NCI-H2107 treated with DMSO at 0.1 percent for 48 hours (cell line): Measurements from ENCODE around the gene UQCRH.
"Not testable (repeated sequence)": the region's sequence is repeated elsewhere in the genome, so short reads cannot be mapped to it uniquely, and the experiment has no call there.

Source experiments
- DNase-seq: peaks from one replicate; lab custom pipeline; 2025; ENCODE audit not compliant: unreplicated experiment; lab: John Stamatoyannopoulos, UW

Gene UQCRH

DNA sequence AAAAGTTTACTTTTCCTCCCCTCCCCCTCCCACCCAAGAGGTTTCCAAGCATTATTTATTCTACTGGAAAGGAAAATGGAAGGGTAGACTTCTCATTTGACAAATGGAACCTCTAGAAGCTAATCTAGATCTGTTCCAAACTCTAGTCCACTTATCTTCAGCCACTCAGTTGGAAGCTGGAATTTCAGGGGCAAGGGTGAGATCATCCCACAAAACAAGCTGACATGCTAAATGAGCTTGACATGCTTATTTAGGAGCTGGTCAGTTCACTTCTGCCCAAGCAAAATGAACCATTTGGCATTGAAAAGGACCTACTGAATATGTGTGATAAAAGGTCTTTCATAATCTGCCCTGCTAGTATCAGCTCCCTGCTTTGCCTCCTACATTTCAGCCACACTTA, 5.1 kb upstream of the UQCRH start:
- no peak for DNase-seq

DNA sequence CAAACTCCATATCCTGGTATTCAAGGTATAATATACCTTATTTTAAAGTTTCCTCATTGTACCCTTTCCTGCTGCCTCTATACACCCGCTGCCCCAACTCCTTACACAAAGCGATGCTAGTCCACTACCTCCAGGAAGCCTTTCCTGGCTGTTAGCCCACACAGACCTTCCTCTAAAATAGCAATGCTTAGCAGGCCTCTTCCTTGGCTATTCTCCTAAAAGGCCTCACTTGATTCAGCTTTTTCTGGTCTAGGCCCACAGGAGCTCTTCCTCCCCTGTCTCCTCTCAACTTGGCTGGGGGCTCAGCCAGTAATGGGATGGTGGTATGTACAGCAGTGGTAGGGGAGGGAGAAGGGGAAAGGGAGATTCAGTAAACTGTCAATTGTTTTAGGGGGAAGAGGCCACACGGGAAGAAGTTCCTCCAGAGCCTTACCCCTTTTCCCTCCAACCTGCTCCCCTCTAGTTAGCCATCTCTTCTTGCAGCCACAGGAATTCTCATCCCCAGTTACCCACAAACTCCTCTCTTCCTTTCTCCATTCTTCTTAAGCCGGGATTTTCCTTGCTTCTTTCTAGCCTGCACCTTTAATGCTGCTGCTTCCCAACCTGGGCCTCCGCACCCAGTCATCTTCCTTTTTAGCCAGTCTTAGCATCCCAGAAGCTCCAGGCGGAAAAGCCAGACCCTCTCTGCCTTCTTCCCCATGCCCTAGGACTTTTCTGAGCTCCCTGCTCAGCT, 2.7 kb upstream of the UQCRH start:
- DNase-seq, result no peak

DNA sequence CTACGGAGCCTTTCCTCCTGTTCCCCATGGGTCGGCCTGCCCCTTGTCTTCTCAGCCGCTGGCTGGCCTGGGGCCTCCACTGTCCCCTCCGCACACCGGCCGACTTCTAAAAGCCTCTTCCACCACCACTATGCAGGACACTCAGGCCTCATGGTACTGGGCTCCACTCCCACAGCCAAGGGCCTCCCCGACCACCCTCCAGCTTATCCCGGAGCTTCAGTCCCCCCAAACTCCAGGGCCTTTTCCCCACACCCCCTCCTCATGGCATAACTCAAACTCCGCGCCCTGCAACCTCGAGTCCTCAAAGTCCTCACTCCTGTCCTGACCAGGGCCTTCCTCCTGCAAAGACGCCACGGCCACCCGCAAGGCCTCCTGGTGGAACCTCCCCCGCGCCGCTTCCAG, 2.1 kb upstream of the UQCRH start:
- DNase-seq, result no peak

DNA sequence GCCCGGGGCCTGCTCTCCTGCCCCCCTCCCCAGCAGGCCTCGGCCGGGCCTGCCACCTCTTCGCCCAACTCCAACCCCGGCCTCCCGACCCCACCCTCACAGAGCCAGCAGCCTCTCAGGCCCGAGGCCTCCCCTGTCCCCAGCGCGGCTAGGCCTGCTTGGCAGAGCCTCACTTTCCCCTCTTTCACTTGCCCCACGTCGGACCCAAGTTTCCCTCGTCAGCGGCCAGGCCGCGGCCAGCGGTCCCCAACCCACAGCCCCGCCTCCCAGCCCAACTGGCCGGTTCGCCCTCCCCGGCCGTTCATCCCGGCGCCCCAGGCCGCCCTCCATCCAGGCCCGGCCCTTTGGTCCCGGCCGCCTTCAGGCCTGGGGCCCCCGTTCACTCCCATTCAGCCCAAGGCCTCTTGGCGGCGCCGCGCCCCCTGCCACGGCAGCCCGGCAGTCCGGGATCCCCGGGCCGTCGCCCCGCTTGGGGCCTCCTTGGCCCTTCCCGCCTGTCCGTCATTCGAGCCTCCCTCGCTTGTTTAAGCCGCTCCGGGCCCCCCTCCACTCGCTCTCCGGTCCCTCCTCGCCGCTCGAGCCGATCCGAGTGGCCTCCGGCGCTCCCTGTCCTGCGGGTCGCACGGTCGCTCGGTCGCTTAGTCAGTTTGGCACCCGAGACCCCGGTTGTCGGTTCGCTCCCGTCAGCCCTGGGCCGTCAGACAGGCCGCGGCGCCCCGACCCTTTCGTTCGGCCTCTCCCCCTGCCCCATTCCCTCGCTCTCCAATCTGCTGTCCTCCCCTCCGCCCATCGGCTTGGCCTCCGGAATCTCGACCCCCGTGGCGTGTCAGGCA, 1.5 kb upstream of the UQCRH start:
- no peak for DNase-seq

DNA sequence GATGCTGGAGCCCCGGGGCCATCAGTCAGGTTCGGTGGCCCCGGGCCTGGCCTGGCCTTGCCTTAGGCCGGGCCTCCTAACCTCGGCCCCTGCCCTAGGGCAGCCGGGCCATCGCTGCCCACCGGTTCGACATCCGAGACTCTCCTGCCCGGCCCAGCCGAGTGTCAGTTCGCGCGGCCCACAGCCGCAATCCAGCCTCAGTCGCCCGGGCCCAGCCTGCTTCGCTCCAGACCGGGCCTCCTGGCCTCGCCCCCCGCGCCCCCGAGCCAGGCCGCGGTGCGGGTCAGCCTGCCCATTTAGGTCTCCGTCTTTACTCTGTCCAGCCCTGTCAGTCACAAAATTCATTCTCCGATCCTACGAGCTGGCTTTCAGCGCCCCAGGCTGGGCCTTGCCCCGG, 859 bp upstream of the UQCRH start:
- no peak for DNase-seq

DNA sequence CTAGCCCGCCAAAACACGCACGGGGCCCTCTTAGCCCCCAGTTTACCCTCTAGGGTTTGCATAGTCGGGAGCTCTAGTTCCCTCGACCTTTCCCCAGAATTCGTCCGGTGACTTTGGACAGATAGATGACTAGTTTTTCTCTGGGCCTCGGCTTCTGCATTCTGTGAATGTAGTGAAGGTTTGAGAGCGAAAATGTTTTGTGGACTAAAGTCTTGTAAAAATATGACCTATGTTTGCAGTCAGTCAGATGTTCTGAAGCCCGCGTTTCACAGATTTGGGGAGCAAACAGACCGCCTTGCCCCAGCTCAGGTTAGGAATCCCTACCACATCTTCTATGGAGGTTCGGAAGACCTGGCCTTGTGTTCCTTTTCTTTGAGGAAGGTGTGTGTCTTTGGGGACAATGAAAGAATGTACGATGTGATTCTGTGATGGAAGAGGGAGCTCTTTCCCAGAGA, 401 bp downstream of the UQCRH start:
- no peak for DNase-seq

DNA sequence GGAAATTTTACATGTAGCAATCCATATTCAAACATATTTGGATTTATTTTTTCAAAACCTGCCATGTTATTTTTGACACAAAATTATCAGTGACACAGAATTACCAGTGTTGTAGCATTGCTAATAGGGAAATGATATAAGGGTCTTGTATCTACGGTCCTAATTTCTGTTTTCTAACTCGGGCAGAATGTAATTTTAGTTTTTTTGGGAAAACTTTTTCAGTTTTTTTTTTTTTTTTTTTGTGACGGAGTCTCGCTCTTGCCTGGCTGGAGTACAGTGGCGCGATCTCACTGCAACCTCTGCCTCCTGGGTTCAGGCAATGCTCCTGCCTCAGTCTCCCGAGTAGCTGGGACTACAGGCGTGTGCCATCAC, 2.6 kb downstream of the UQCRH start:
- no peak for DNase-seq

DNA sequence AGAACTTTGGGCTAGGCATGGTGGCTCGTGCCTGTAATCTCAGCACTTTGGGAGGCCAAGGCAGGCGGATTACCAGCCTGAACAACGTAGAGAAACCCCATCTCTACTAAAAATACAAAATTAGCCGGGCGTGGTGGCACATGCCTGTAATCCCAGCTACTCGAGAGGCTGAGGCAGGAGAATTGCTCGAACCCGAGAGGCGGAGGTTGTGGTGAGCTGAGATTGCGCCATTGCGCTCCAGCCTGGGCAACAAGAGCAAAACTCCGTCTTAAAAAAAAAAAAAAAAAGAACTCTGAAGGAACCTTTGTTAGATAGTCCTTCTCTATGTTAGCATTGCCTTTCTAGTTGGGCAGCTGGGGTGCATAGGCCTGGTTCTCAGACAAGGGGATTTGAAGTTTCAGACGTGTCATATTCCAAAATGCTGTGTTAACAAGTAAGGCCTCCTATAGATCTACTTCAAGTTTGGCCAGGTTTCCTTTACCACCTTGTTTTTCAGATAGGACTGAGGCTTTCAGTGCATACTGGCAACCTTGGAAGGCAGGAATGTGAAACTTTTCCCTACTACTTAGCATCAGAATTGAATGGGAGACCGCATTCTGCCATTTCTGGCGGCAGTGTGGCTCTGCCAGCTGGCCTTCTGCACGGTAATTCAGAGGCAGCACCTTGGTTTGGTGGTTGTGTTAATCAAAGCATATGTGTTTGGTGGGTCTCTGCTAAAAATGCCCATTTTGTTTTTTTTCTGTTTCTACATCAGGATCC, 6.1 kb downstream of the UQCRH start:
- no peak for DNase-seq

DNA sequence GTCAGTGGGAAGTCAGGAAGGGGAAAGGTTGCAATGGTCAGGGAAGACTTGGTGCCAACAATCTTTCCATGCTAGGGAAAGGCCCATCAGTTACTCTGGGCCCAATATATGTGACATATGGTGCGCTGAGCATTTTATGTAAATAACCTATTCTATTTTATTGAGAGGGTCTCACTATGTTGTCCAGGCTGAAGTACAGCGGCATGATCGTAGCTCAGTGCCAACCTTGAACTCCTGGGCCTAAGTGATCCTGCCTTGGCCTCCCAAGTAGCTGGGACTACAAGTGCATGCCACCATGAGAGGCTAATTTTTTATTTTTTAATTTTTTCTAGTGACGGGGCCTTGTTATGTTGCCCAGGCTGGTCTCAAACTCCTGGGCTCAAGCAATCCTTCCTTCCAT, 6.8 kb downstream of the UQCRH start:
- DNase-seq, result no peak

DNA sequence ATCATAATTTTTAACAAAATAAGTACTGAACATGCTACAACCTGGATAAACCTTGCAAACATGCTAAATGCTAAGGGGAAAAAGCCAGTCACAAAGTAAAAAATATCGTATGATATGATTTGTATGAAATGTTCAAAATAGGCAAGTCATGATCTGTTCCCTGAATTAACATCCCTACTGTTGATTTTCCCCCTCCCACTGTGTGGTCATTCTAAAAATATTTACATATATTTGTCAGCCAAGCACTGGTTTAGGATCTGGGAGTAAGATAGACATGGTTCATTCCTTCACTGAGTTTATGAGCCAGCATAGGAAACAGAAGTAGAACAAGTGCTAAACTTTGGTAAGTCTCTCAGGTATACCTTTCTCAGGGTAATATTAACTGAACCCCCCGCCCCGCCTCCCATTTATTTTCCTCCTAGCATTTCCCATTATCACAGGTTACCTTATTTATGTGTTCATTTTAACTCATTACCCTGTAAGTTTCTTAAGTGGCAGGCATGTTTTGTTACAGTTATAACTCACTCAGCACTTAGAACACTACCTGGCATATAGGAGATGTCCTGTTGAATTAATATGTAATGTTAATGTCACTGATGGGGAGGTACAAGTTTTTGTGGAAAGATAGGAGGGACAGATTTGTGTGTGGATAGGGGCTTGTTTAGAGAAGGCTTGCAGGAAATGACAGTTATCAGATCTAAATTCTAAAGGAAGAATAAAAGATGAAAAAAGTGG, 12.3 kb downstream of the UQCRH start:
- no peak for DNase-seq

DNA sequence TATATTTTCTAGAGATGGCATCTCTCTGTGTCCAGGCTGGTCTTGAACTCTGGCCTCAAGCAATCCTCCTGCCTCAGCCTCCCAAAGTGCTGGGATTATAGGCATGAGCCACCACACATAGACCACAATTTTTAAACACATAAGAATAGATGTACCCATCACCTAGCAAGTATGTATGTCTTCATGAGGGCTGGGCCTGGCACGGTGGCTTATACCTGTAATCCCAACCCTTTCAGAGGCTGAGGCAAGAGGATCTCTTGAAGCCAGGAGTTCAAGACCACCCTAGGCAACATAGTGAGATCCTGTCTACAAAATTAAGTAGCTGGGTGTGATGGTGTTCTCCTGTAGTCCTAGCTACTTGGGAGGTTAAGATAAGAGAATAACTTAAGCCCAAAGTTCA, 13.8 kb downstream of the UQCRH start:
- DNase-seq, result no peak

DNA sequence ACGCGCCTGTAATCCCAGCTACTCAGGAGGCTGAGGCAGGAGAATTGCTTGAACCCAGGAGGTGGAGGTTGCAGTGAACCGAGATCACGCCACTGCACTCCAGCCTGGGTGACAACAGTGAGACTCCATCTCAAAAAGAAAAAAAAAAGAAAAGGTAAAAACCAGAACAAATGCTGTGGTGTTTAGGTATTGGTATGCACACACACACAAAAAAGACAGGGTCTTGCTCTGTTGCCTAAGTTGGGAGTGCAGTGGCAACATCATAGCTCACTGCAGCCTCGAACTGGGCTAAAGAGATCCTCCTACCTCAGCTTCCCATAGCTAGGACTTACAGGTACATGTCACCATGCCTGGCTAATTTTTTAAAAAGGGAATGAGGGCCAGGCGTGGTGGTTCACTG, 15.8 kb downstream of the UQCRH start:
- DNase-seq, result not testable (repeated sequence)

DNA sequence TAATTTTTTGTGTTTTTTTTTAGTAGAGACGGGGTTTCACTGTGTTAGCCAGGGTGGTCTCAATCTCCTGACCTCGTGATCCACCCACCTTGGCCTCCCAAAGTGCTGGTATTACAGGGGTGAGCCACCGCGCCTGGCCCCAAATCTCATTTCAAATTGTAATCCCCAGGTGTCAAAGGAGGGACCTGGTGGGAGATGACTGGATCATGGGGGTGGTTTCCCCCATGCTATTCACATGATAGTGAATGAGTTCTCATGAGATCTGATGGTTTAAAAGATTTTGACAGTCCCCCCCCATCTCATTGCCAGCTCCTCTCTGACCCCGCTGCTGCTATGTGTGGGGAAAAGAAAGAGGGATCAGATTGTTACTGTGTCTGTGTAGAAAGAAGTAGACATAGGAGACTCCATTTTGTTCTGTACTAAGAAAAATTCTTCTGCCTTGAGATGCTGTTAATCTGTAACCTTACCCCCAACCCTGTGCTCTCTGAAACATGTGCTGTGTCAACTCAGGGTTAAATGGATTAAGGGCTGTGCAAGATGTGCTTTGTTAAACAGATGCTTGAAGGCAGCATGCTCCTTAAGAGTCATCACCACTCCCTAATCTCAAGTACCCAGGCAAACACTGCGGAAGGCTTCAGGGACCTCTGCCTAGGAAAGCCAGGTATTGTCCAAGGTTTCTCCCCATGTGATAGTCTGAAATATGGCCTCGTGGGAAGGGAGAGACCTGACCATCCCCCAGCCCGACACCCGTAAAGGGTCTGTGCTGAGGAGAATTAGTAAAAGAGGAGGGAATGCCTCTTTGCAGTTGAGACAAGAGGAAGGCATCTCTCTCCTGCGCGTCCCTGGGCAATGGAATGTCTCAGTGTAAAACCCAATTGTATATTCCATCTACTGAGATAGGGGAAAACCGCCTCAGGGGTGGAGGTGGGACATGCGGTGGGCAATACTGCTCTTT, 16.7 kb downstream of the UQCRH start:
- not testable (repeated sequence) for DNase-seq

DNA sequence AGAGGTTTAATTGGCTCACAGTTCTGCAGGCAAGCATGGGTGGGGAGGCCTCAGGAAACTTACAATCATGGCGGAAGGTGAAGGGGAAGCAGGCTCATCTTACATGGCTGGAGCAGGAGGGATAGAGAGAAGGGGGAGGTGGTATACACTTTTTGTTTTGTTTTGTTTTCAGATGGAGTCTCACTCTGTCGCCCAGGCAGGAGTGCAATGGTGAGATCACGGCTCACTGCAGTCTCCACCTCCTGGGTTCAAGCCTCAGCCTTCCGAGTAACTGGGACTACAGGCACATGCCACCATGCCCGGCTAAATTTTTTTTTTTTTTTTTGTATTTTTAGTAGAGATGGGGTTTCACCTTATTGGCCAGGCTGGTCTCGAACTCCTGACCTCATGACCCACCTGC, 18.7 kb downstream of the UQCRH start:
- not testable (repeated sequence) for DNase-seq

DNA sequence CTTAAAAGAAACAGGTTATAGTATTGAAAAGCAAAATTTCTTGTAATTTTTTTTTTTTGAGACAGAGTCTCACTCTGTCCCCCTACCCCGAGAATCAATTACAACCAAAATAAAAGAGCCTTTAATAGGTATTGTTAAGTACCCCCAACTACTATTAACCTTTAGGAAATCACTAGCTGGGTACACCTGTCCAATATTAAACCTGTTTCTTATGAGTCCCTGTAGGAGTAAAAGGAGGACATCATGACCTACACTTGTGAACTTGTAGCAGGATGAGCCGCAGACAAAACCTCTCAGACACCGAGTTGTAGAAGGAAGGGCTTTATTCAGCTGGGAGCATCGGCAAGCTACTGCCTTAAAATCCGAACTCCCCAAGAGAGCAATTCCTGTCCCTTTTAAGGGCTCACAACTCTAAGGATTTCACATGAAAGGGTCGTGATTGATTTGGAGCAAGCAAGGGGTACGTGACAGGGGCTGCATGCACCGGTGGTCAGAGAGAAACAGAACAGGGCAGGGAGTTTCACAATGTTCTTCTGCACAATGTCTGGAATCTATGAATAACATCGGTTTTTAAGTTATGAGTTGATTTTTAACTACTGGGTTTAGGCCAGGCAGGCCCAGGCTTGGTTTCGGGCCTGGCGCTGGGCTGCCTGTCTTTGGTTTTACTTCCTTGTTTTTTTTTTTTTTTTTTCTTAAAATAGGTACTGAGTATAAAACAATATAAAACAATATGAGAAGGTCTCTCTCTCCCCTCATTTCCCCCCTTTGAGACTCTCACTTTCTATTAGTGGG, 22.0 kb downstream of the UQCRH start:
- not testable (repeated sequence) for DNase-seq

DNA sequence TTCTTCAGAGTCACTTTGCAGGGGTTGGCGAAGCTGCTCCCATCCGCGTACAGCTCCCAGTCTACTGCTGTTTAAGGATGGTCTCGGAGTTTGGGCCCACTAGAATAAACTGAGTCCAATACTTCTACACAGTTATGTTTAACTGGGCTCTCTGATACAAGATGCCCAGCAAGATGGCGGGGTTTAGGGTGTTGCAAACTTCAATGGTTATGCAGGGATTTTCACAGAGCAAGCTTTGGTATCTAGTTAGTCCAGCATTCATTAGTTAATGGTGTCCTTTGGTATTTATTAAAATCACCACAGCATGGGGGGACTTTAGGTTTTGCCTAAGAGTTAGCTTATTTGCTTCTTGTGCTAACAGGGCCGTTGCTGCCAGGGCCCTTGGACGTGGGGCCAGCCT, 24.7 kb downstream of the UQCRH start:
- not testable (repeated sequence) for DNase-seq

DNA sequence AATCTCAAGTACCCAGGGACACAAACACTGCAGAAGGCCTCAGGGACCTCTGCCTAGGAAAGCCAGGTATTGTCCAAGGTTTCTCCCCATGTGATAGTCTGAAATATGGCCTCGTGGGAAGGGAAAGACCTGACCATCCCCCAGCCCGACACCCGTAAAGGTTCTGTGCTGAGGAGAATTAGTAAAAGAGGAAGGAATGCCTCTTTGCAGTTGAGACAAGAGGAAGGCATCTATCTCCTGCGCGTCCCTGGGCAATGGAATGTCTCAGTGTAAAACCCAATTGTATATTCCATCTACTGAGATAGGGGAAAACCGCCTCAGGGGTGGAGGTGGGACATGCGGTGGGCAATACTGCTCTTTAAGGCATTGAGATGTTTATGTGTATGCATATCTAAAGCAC, 26.3 kb downstream of the UQCRH start:
- DNase-seq, result not testable (repeated sequence)

DNA sequence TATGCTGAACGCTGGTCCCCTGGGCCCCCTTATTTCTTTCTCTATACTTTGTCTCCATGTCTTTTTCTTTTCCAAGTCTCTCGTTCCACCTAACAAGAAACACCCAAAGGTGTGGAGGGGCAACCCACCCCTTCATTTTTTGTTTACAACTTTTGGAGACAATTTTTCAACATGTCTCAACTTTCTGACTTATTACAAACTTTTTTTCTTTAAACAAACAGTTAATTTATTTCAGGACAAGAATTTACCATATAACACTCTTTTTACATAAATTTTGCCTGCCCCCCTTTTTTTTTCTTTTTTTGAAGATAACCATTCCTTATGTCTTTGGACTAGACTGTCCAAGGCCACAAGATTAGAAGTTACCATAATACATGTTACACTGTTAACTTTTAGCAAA, 26.9 kb downstream of the UQCRH start:
- DNase-seq, result not testable (repeated sequence)
